ENCODE results near the gene FJX1.

Gene FJX1

GRCh38 chr11:35617687-35618496 lies at the start of gene FJX1:
FJX1 (plus strand) TSS chr11:35618460; CDS start chr11:35618637, 177 bp downstream.
- no peak for FAIRE-seq

- no peak for FAIRE-seq
Observed at GRCh38 chr11:35571696-35572095, 46.6 kb upstream of the FJX1 start.

- no peak for FAIRE-seq
Observed at GRCh38 chr11:35579557-35580396, 38.5 kb upstream of the FJX1 start.

GRCh38 chr11:35580397-35580781 lies 37.9 kb upstream of the FJX1 start:
- no peak for FAIRE-seq

- no peak for FAIRE-seq
Observed at GRCh38 chr11:35582033-35582432, 36.2 kb upstream of the FJX1 start.

- FAIRE-seq: no peak
Observed at GRCh38 chr11:35583126-35583525, 35.1 kb upstream of the FJX1 start.

- FAIRE-seq: no peak
Observed at GRCh38 chr11:35583843-35584242, 34.4 kb upstream of the FJX1 start.

GRCh38 chr11:35584321-35584720 lies 33.9 kb upstream of the FJX1 start:
- FAIRE-seq: no peak

- no peak for FAIRE-seq
Observed at GRCh38 chr11:35585416-35585815, 32.8 kb upstream of the FJX1 start.

GRCh38 chr11:35586222-35586621 lies 32.0 kb upstream of the FJX1 start:
- no peak for FAIRE-seq

GRCh38 chr11:35587972-35588371 lies 30.3 kb upstream of the FJX1 start:
- no peak for FAIRE-seq

- FAIRE-seq: no peak
Observed at GRCh38 chr11:35588627-35589026, 29.6 kb upstream of the FJX1 start.

GRCh38 chr11:35589281-35589680 lies 29.0 kb upstream of the FJX1 start:
- FAIRE-seq: no peak

GRCh38 chr11:35590412-35590811 lies 27.8 kb upstream of the FJX1 start:
- FAIRE-seq: no peak

- no peak for FAIRE-seq
Observed at GRCh38 chr11:35593143-35593542, 25.1 kb upstream of the FJX1 start.

- FAIRE-seq: no peak
Observed at GRCh38 chr11:35594680-35595079, 23.6 kb upstream of the FJX1 start.

- FAIRE-seq: no peak
Observed at GRCh38 chr11:35598254-35599125, 19.8 kb upstream of the FJX1 start.

GRCh38 chr11:35600331-35600838 lies 17.9 kb upstream of the FJX1 start:
- no peak for FAIRE-seq

GRCh38 chr11:35602160-35602793 lies 16.0 kb upstream of the FJX1 start:
- FAIRE-seq: no peak

- FAIRE-seq: no peak
Observed at GRCh38 chr11:35602979-35603378, 15.3 kb upstream of the FJX1 start.

GRCh38 chr11:35605706-35606105 lies 12.6 kb upstream of the FJX1 start:
- no peak for FAIRE-seq

- no peak for FAIRE-seq
Observed at GRCh38 chr11:35606206-35606605, 12.1 kb upstream of the FJX1 start.
